GM12878 (cell line): ENCODE results near the gene CHRDL1. TPM values are rescaled to one million over a fixed set of nuclear protein-coding genes. Genes with fewer than 3 reads are reported as not detected.

Experiments used
- ATAC-seq: fragments of 200-7000 bp; cut with Tn5 transposase; 3 replicates; pipeline ENCODE4 v1.9.1; 2020; ENCODE audit warnings: mild to moderate bottlenecking, moderate library complexity
- BruUV-seq: library from RNA; stranded (reverse); fragments of 400-500 nt; replicated peaks from 2 replicates; lab custom pipeline; 2021; lab: Mats Ljungman, UMichigan
- CTCF ChIA-PET: fragments of 300-600 bp; sonication (Branson Sonifier 250); formaldehyde crosslinking; extraction: SDS; loops from one replicate; lab custom pipeline; 2021; ENCODE audit warnings: inconsistent platforms; lab: Yijun Ruan, JAX
- POLR2A ChIA-PET: fragments of 350-600 bp; formaldehyde crosslinking; extraction: SDS; loops from one replicate; lab custom pipeline; 2021; ENCODE audit warnings: inconsistent platforms; lab: Charles Lee
- RAD21 ChIA-PET: fragments of 300-600 bp; sonication (Branson Sonifier 250); formaldehyde crosslinking; loops from one replicate; lab custom pipeline; 2023; ENCODE audit warnings: antibody characterized with exemption; ENCODE audit not compliant: unreplicated experiment; lab: Charles Lee
- SMC1A ChIA-PET: fragments of 300-600 bp; sonication (Branson Sonifier 250); formaldehyde crosslinking; loops from one replicate; lab custom pipeline; 2023; ENCODE audit not compliant: unreplicated experiment, uncharacterized antibody; lab: Charles Lee
- DNase-seq: peaks from one replicate; pipeline ENCODE4 v3.0.0-alpha.2; 2011; ENCODE audit warnings: low read depth, low spot score
- FAIRE-seq: peaks from 3 replicates; lab custom pipeline; 2011; peaks lifted over from hg19 to GRCh38; lab: Jason Lieb, UNC
- H2AFZ ChIP-seq: 2 replicates; pipeline ENCODE4 v1.6.0; 2011; ENCODE audit warnings: low read depth, low read length, control low read depth; ENCODE audit not compliant: control insufficient read depth
- H3K27ac ChIP-seq: 2 replicates; pipeline ENCODE4 v1.5.1; 2011; ENCODE audit warnings: control low read depth; ENCODE audit not compliant: control insufficient read depth, insufficient read depth
- H3K27me3 ChIP-seq, 2 experiments: replicated peaks in 1 of 2; 2 replicates each; pipeline versions ENCODE4 v1.6.0 to v1.6.1; 2011; ENCODE audit warnings: low read length in 1 of 2; ENCODE audit not compliant: control insufficient read depth in 2 of 2, insufficient read depth in 2 of 2
- H3K36me3 ChIP-seq, 2 experiments: 2 replicates each; pipeline ENCODE4 v1.5.1; 2011; ENCODE audit warnings: low read length in 1 of 2; ENCODE audit not compliant: control insufficient read depth in 2 of 2, insufficient read depth in 2 of 2
- H3K4me1 ChIP-seq: 2 replicates; pipeline ENCODE4 v1.6.1; 2011; ENCODE audit warnings: mild to moderate bottlenecking, low read length, moderate library complexity, mixed read lengths; ENCODE audit not compliant: control insufficient read depth, insufficient read depth
- H3K4me2 ChIP-seq: 2 replicates; pipeline ENCODE4 v1.6.0; 2011; ENCODE audit warnings: control low read depth; ENCODE audit not compliant: control insufficient read depth, insufficient read depth
- H3K4me3 ChIP-seq: fragments of 200-600 bp; sonication (generic); 2 replicates; pipeline ENCODE4 v1.5.1; 2016
- H3K79me2 ChIP-seq: 2 replicates; pipeline ENCODE4 v1.6.0; 2011; ENCODE audit warnings: low read length; ENCODE audit not compliant: control insufficient read depth, insufficient read depth
- H3K9ac ChIP-seq: 2 replicates; pipeline ENCODE4 v1.8.0; 2011; ENCODE audit warnings: low read length, control low read depth, mixed read lengths; ENCODE audit not compliant: control insufficient read depth, insufficient read depth
- H3K9me3 ChIP-seq: replicated peaks from 3 replicates; pipeline ENCODE4 v1.5.1; 2011; ENCODE audit warnings: mild to moderate bottlenecking, low read length; ENCODE audit not compliant: control insufficient read depth, insufficient read depth
- H4K20me1 ChIP-seq: 2 replicates; pipeline ENCODE4 v1.6.0; 2011; ENCODE audit not compliant: control insufficient read depth, insufficient read depth
- FOXK2 ChIP-seq: fragments of 450-650 bp; IDR thresholded peaks from 2 replicates; pipeline ENCODE4 v1.6.1; 2017; ENCODE audit warnings: mild to moderate bottlenecking, moderate library complexity
- HDGF ChIP-seq: fragments of 450-650 bp; IDR thresholded peaks from 2 replicates; pipeline ENCODE4 v1.6.1; 2016; ENCODE audit warnings: antibody characterized with exemption
- JUND ChIP-seq: IDR thresholded peaks from 2 replicates; pipeline ENCODE4 v1.6.1; 2012; ENCODE audit warnings: low read depth, mild to moderate bottlenecking, low read length, improper control_type of control experiment, moderate library complexity
- POU2F2 ChIP-seq: IDR thresholded peaks from 3 replicates; pipeline ENCODE4 v1.6.1; 2011; ENCODE audit warnings: low read depth, mild to moderate bottlenecking, low read length, borderline replicate concordance
- TCF12 ChIP-seq: IDR thresholded peaks from 2 replicates; pipeline ENCODE4 v1.6.1; 2011; ENCODE audit warnings: low read depth, mild to moderate bottlenecking, low read length
- YBX1 ChIP-seq: fragments of 450-650 bp; IDR thresholded peaks from 2 replicates; pipeline ENCODE4 v1.6.1; 2016; ENCODE audit warnings: antibody characterized with exemption
- ZNF217 ChIP-seq: fragments of 450-650 bp; IDR thresholded peaks from 2 replicates; pipeline ENCODE4 v1.6.1; 2017; ENCODE audit warnings: antibody characterized with exemption, mild to moderate bottlenecking
- ZNF384 ChIP-seq: IDR thresholded peaks from 2 replicates; pipeline ENCODE4 v1.6.1; 2012; ENCODE audit warnings: low read depth, mild to moderate bottlenecking, low read length, improper control_type of control experiment, borderline replicate concordance
- WGBS: methylation state at CpG from one replicate; pipeline ENCODE4 v1.1.6; 2016; ENCODE audit warnings: low lambda C conversion rate; ENCODE audit not compliant: insufficient replicate concordance, insufficient coverage; ENCODE audit errors: missing lambda C conversion rate; 5-methylcytosine and 5-hydroxymethylcytosine counted together
- in situ Hi-C: fragments of 300-500 bp; cut with MboI; formaldehyde crosslinking; loops from 9 replicates; pipeline ENCODE4 v1.14.3; 2018; ENCODE audit warnings: mixed read lengths
- intact Hi-C: fragments of 100-400 bp; cut with micrococcal nuclease; formaldehyde crosslinking; loops from one replicate; pipeline ENCODE4 v1.14.2; 2022; ENCODE audit not compliant: unreplicated experiment
- polyA plus RNA-seq, 11 experiments: library from polyadenylated mRNA; depleted of rRNA in 4 of 11; unstranded in 6 of 11; stranded (reverse) in 5 of 11; fragments of >200 nt; fragmentation: Nextera tagmentation in 4 of 11; fragmentation: Illumina TruSeq in 1 of 11; extraction: Ambion mirVana in 4 of 11; extraction: Trizol in 1 of 11; gene quantifications; 1 replicate in 1 of 11; 2 replicates in 10 of 11; pipeline versions ENCODE4 v1.2.1 to v1.2.3, GENCODE V29; 2011 to 2016; ENCODE audit warnings: inconsistent platforms in 2 of 11, missing spikeins in 2 of 11, low read depth in 1 of 11
- total RNA-seq, 4 experiments: library from RNA; depleted of rRNA in 3 of 4; stranded (reverse); fragments of >200 nt in 3 of 4; fragmentation: Illumina TruSeq in 1 of 4; extraction: Trizol in 1 of 4; gene quantifications; 2 replicates each; pipeline versions ENCODE4 v1.2.1 to v1.2.3, GENCODE V29; 2013 to 2021
- TF ChIP-seq, protein P1 (sequence below): fragments of 450-650 bp; IDR thresholded peaks from 2 replicates; pipeline ENCODE4 v1.6.1; 2016; ENCODE audit warnings: mild to moderate bottlenecking

The CHRDL1 gene
- total and polyA plus RNA-seq, 10 of the 15 experiments (the other 5 are each of a cell fraction or from before 2014, with no cell fraction given) = 0.05 to 0.47 (median 0.25) TPM

DNA sequence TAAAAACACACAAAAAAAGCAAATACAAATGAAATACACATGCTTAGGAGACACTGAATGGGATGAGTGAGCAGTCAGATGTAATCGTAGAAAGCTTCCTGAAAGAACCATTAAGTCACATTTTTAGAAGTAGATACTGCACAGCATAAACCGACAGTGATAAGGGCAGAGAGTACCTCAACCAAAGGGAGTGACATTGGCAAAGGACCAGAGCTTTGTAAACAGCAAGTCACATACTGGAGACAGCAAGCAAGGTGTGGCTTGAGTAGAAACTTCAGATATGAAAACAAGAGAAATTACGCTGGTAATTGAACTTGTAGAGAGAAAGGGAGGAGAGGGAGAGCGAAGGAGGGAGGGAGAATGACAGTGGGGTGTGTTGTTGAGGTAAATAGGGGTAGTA, 92.0 kb downstream of the CHRDL1 start:
- POLR2A ChIA-PET = no interaction called here
- no TSS peak for BruUV-seq
- SMC1A ChIA-PET = no interaction called here
- DNase-seq (no peak), FAIRE-seq (no peak), ATAC-seq (no peak)
- CTCF ChIA-PET = no interaction called here
- Histone ChIP-seq H3K4me2 (no peak overlapping the region), H3K4me3 (no peak overlapping the region), H3K27ac (no peak overlapping the region), H3K4me1 (no peaks in the 10 kb centered on the region), H3K79me2 (no peaks in the 10 kb centered on the region), H3K9ac (no peak overlapping the region), H3K27me3 (no peaks in the 10 kb centered on the region), H3K9me3 (no peaks in the 10 kb centered on the region), H3K36me3 (no peaks in the 10 kb centered on the region), H4K20me1 (no peaks in the 10 kb centered on the region), H2AFZ (no peak overlapping the region)
- 26% methylated on average over 4 of the region's 4 CpGs for WGBS
- intact Hi-C loops = no loop called here
- in situ Hi-C loops = no loop called here
- TF ChIP-seq ZNF217 (no peak), TCF12 (no peak), HDGF (no peak), POU2F2 (no peak), JUND (no peak), ZNF384 (no peak), YBX1 (no peak), FOXK2 (no peak)
- TF ChIP-seq, protein P1, sequence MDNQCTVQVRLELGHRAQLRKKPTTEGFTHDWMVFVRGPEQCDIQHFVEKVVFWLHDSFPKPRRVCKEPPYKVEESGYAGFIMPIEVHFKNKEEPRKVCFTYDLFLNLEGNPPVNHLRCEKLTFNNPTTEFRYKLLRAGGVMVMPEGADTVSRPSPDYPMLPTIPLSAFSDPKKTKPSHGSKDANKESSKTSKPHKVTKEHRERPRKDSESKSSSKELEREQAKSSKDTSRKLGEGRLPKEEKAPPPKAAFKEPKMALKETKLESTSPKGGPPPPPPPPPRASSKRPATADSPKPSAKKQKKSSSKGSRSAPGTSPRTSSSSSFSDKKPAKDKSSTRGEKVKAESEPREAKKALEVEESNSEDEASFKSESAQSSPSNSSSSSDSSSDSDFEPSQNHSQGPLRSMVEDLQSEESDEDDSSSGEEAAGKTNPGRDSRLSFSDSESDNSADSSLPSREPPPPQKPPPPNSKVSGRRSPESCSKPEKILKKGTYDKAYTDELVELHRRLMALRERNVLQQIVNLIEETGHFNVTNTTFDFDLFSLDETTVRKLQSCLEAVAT = no peak
- RAD21 ChIA-PET = interaction anchor here (0.5 kb wide), 1 partner anchor 11 kb away, joined by 3 read pairs; no protein-coding TSS in a partner anchor
